K562 (cell line): Measurements from ENCODE around the gene HDAC3. TPM values are rescaled to one million over a fixed set of nuclear protein-coding genes. Genes with fewer than 3 reads are reported as not detected.
A peak's percentile ranks its signal among the peaks of the same experiment; 100 is the strongest.

Source experiments
- BCOR ChIP-seq: fragments of 450-650 bp; IDR thresholded peaks from 2 replicates; pipeline ENCODE4 v1.6.1; 2016
- BRD4 ChIP-seq: fragments of 200-600 bp; sonication (generic); IDR thresholded peaks from 2 replicates; pipeline ENCODE4 v1.6.1; 2017; ENCODE audit warnings: inconsistent platforms
- CBX5 ChIP-seq: IDR thresholded peaks from 2 replicates; pipeline ENCODE4 v1.6.1; 2014; ENCODE audit warnings: low read depth, borderline replicate concordance
- CXXC5 ChIP-seq: fragments of 250-450 bp; sonication (Bioruptor Pico); IDR thresholded peaks from 2 replicates; pipeline ENCODE4 v1.8.0; 2022; ENCODE audit warnings: inconsistent platforms, mild to moderate bottlenecking, moderate library complexity
- ELF2 ChIP-seq: fragments of 250-450 bp; sonication (Bioruptor Pico); IDR thresholded peaks from 2 replicates; pipeline ENCODE4 v1.5.0; 2021; ENCODE audit warnings: mild to moderate bottlenecking
- FOXJ3 ChIP-seq: sonication (generic); formaldehyde crosslinking; IDR thresholded peaks from 2 replicates; pipeline ENCODE4 v1.4.0; 2020; ENCODE audit warnings: mild to moderate bottlenecking, missing genetic modification reagents
- FOXM1 ChIP-seq, 2 experiments: fragments of 450-650 bp in 1 of 2; sonication (generic) in 1 of 2; formaldehyde crosslinking in 1 of 2; IDR thresholded peaks; 2 replicates each; pipeline versions ENCODE4 v1.6.1 to v1.9.0; 2017 to 2022; ENCODE audit warnings: low read depth in 2 of 2, mild to moderate bottlenecking in 2 of 2, missing genetic modification reagents in 1 of 2, moderate library complexity in 1 of 2
- ILK ChIP-seq: fragments of 450-650 bp; IDR thresholded peaks from 2 replicates; pipeline ENCODE4 v1.6.1; 2016; ENCODE audit warnings: missing genetic modification characterization, low read depth, mild to moderate bottlenecking, missing compliant biosample characterization, moderate library complexity, borderline replicate concordance
- KLF16 ChIP-seq: IDR thresholded peaks from 2 replicates; pipeline ENCODE4 v1.6.1; 2016; ENCODE audit warnings: antibody characterized with exemption
- MAFF ChIP-seq: IDR thresholded peaks from 2 replicates; pipeline ENCODE4 v1.6.1; 2012; ENCODE audit warnings: low read length, improper control_type of control experiment
- NBN ChIP-seq: fragments of 450-650 bp; IDR thresholded peaks from 2 replicates; pipeline ENCODE4 v1.6.1; 2016; ENCODE audit warnings: low read depth, mild to moderate bottlenecking
- NR1H2 ChIP-seq: sonication (generic); formaldehyde crosslinking; IDR thresholded peaks from 2 replicates; pipeline ENCODE4 v1.4.0; 2020; ENCODE audit warnings: mild to moderate bottlenecking, missing genetic modification reagents
- NR2C1 ChIP-seq, 2 experiments: fragments of 450-650 bp; IDR thresholded peaks; 2 replicates each; pipeline ENCODE4 v1.6.1; 2017; ENCODE audit warnings: mild to moderate bottlenecking in 2 of 2, antibody characterized with exemption in 1 of 2, inconsistent platforms in 1 of 2, missing compliant biosample characterization in 1 of 2, missing genetic modification characterization in 1 of 2
- SMARCA4 ChIP-seq: fragments of 450-650 bp; IDR thresholded peaks from 2 replicates; pipeline ENCODE4 v1.6.1; 2016
- SMC3 ChIP-seq: conservative IDR thresholded peaks from 2 replicates; pipeline ENCODE4 v1.6.1; 2011; ENCODE audit warnings: low read depth, low read length, improper control_type of control experiment; ENCODE audit not compliant: insufficient read depth
- TAF9B ChIP-seq: fragments of 450-650 bp; IDR thresholded peaks from 2 replicates; pipeline ENCODE4 v1.6.1; 2018; ENCODE audit warnings: mild to moderate bottlenecking; ENCODE audit not compliant: partially characterized antibody
- TBP ChIP-seq: optimal IDR thresholded peaks from 2 replicates; pipeline ENCODE3; 2011; ENCODE audit warnings: low read depth, low read length, improper control_type of control experiment
- TSC22D4 ChIP-seq: fragments of 450-650 bp; IDR thresholded peaks from 2 replicates; pipeline ENCODE4 v1.6.1; 2016; ENCODE audit warnings: missing genetic modification characterization, missing biosample characterization, control low read depth
- ZBTB33 ChIP-seq: sonication (generic); formaldehyde crosslinking; IDR thresholded peaks from 2 replicates; pipeline ENCODE4 v1.8.1; 2023; ENCODE audit warnings: mild to moderate bottlenecking, missing genetic modification reagents
- ZC3H8 ChIP-seq: fragments of 450-650 bp; IDR thresholded peaks from 2 replicates; pipeline ENCODE4 v1.6.1; 2017
- ZFP36 ChIP-seq: fragments of 150-350 bp; IDR thresholded peaks from 2 replicates; pipeline ENCODE4 v1.6.1; 2018; ENCODE audit warnings: low read length, low read depth; ENCODE audit not compliant: partially characterized antibody
- ZNF408 ChIP-seq: fragments of 250-450 bp; sonication (Bioruptor Pico); IDR thresholded peaks from 2 replicates; pipeline ENCODE4 v1.4.0; 2020; ENCODE audit warnings: low read depth, mild to moderate bottlenecking, moderate library complexity
- ZNF449 ChIP-seq: fragments of 250-450 bp; sonication (Bioruptor Pico); IDR thresholded peaks from 2 replicates; pipeline ENCODE4 v1.8.0; 2022; ENCODE audit warnings: moderate library complexity, mild to moderate bottlenecking, inconsistent platforms
- ZNF699 ChIP-seq: fragments of 250-450 bp; sonication (Bioruptor Pico); IDR thresholded peaks from 2 replicates; pipeline ENCODE4 v1.8.0; 2021; ENCODE audit warnings: mild to moderate bottlenecking, moderate library complexity; ENCODE audit not compliant: insufficient replicate concordance
- ZNF780A ChIP-seq: fragments of 250-450 bp; sonication (Bioruptor Pico); IDR thresholded peaks from 2 replicates; pipeline ENCODE4 v1.5.0; 2021; ENCODE audit warnings: mild to moderate bottlenecking
- polyA plus RNA-seq, 8 experiments: library from polyadenylated mRNA; depleted of rRNA in 4 of 8; stranded (reverse) in 5 of 8; unstranded in 3 of 8; fragments of >200 nt; fragmentation: Nextera tagmentation in 2 of 8; fragmentation: Illumina TruSeq in 1 of 8; extraction: Ambion mirVana in 2 of 8; extraction: Trizol in 1 of 8; gene quantifications; 2 replicates each; pipeline versions ENCODE4 v1.2.1 to v1.2.3, GENCODE V29; 2011 to 2014; ENCODE audit warnings: inconsistent platforms in 1 of 8, missing spikeins in 1 of 8
- total RNA-seq, 7 experiments: library from RNA; depleted of rRNA in 6 of 7; stranded (reverse); fragments of >200 nt in 6 of 7; fragmentation: Illumina TruSeq in 2 of 7; extraction: Trizol in 2 of 7; gene quantifications; 2 replicates each; pipeline versions ENCODE4 v1.2.1 to v1.2.3, GENCODE V29; 2011 to 2021; ENCODE audit warnings: low replicate concordance in 1 of 7

HDAC3 gene
- total and polyA plus RNA-seq, 9 of the 15 experiments (the other 6 are each of a cell fraction or from before 2014, with no cell fraction given): 89.7 to 191 (median 119) TPM

GRCh38 chr5:141618804-141619554 is 17.7 kb downstream of the HDAC3 start, which contains the start of gene DIAPH1 (continued):
- TF ChIP-seq ZNF449 (CRISPR knock-in tag) (no peak), SMARCA4 (no peak), NBN (peak; percentile 72; the same call in 1 of the 2 replicates), ZBTB33 (CRISPR knock-in tag) (peak; percentile 83), BRD4 (no peak; the same call in 1 of the 2 replicates), TBP (peak; percentile 51), CBX5 (no peak), MAFF (no peak), ILK (no peak), SMC3 (peak; percentile 88), ZFP36 (no peak), BCOR (no peak), FOXM1 (IDR thresholded peaks at IDR 0.05; ENCODE audit: low read depth) (no peak), FOXM1 (CRISPR knock-in tag; IDR thresholded peaks at IDR 0.05; ENCODE audit: low read depth) (peak; percentile 82), CXXC5 (CRISPR knock-in tag) (peak; percentile 93), KLF16 (peak; percentile 66), FOXJ3 (no peak), NR1H2 (CRISPR knock-in tag) (no peak), NR2C1 (IDR thresholded peaks at IDR 0.05) (no peak), NR2C1 (tag; IDR thresholded peaks at IDR 0.05) (no peak), ELF2 (peak; percentile 99), ZNF780A (no peak), TSC22D4 (tag) (no peak), ZNF699 (CRISPR knock-in tag) (no peak), ZC3H8 (no peak), TAF9B (no peak), ZNF408 (CRISPR knock-in tag) (no peak)
